ENCODE data around the gene ZC2HC1B.

DNA sequence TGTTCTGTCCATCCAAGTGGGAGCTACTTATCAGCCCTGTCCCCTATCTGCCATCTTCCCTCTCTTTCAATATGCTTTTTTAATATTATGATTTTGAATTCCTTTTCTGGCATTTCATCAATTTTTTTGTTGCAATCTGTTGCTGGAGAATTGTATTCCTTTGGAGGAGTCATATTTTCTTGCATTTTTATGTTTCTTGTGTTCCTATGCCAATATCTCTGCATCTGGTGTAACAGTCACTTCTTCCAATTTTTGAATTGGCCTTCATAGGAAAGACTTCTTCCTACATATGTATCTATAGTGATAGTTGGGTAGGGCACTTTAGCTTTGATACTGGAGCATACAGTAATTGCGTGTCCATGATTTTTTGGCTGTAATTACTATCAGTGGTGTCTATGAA is 70.1 kb downstream of the ZC2HC1B start:
- TF ChIP-seq ZNF274 (IDR thresholded peaks at IDR 0.05; ENCODE audit: low read depth, low read length) (no peak), YY1 (IDR thresholded peaks at IDR 0.05; ENCODE audit: insufficient read depth, insufficient read length) (no peak), SUZ12 (IDR thresholded peaks at IDR 0.05; ENCODE audit: extremely low read depth, insufficient read depth, insufficient read length) (no peak)
